ENCODE data around the gene PRLH. TPM values are rescaled to one million over a fixed set of nuclear protein-coding genes. Genes with fewer than 3 reads are reported as not detected.
A peak's percentile ranks its signal among the peaks of the same experiment; 100 is the strongest.
"Not testable (repeated sequence)": the region's sequence is repeated elsewhere in the genome, so short reads cannot be mapped to it uniquely, and the experiment has no call there.

PRLH gene
- total and polyA plus RNA-seq, 9 donors: not detected

DNA sequence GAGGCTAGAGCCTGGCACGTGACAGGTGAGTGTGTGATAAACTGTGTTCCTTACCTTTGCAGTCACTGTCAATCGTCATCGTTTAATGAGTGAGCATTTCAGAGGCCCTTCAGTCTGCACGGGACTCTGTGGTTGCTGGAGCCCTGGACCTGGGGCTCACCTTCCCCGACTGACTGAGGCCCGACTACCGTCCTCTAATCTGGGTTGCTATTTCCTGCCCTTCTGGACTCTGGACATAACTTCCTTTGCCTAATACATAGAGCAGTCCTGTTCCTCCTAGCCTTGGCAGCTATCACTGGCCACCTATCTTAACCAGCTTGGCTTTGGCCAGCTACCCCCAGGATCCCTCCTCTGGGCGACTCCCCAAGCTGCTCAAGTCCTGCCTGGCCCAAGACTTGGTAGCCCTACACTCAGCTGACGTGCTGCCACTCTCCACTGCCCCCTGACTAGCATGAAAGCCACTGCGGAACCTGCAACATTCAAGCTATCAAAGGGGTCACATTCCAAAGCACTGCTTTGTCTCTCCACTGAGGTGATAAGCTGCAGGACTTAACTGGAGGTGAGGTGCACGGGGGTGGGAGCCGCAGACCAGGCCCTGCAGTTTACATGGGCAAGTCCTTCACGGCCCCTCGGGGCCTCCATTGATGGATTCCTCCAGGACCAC is 35.2 kb downstream of the PRLH start:
- 86% methylated on average over 12 of the region's 14 CpGs for WGBS (ENCODE audit: insufficient coverage)
- Histone ChIP-seq H3K27me3 (ENCODE audit: control insufficient read depth, insufficient read depth, low read length) (no peaks in the 10 kb centered on the region), H3K4me3 (ENCODE audit: low read length) (no peak overlapping the region), H3K9me3 (replicated peaks; ENCODE audit: control insufficient read depth, low read depth, low read length) (no peaks in the 10 kb centered on the region), H3K36me3 (ENCODE audit: control insufficient read depth, insufficient read depth, low read length) (no peaks in the 10 kb centered on the region), H3K4me1 (ENCODE audit: control insufficient read depth, insufficient read depth, low read length) (peaks cover 35% of the 10 kb centered on the region), H3K27ac (ENCODE audit: low read length) (no peak overlapping the region)
- no peak for DNase-seq

DNA sequence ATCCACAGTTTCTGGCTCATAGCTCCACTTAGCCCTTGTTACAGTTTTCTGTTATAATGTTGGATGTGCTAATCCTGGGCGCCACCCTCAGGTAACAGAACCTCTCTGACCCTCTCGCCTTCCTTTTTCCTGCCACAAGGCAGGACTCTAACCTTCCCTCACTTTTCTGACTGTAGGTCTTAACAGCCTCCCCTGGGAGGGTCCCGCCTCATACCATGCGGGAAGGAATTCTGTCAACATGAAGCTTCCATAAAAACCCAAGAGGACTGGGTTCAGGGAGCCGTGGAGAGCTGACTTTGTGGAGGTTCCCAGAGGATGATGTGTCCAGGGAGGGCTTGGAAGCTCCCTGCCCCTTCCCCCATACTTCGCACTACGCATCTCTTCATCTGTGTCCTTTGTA is 36.0 kb downstream of the PRLH start:
- Histone ChIP-seq H3K36me3 (ENCODE audit: control insufficient read depth, insufficient read depth, low read length) (no peaks in the 10 kb centered on the region), H3K27ac (ENCODE audit: low read length) (no peak overlapping the region), H3K9me3 (replicated peaks; ENCODE audit: control insufficient read depth, low read depth, low read length) (no peaks in the 10 kb centered on the region), H3K27me3 (ENCODE audit: control insufficient read depth, insufficient read depth, low read length) (no peaks in the 10 kb centered on the region), H3K4me1 (ENCODE audit: control insufficient read depth, insufficient read depth, low read length) (peaks cover 36% of the 10 kb centered on the region), H3K4me3 (ENCODE audit: low read length) (no peak overlapping the region)
- whole genome bisulfite sequencing (ENCODE audit: insufficient coverage): no CpG with 5 or more reads among the region's 7 CpGs
- no peak for DNase-seq

DNA sequence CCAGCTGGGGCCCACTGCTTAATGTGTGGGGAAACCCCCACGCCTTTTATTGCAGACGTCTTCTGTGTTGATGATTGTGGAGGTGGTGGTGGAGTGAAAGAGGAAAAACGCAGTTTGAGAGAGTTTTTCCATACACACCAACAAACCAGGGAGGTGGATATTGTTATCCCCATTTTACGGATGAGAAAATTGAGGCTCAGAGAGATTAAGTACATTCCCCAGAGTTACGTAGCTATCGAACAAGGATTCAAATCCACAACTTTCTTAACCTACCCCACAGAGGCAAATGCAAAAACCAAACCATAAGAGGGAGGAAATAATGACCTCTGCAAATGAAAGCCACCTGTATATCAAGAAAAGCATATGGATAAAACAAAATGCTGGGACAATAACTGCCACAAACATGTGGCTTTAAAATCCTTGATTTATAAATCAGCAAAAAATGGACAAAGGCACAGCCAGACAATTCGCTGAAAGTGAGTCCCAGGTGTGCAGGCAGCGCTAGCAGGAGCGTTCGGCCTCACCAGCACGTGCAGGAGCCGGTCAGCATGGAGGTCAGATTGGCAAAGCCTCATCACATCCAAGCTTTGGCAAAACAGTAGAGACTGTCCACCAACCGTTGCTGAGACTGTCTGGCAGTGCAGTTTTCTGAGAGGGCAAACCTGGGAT is 36.8 kb downstream of the PRLH start:
- 24% methylated on average over 7 of the region's 13 CpGs for WGBS (ENCODE audit: insufficient coverage)
- H3K9me3 ChIP-seq (replicated peaks; ENCODE audit: control insufficient read depth, low read depth, low read length): no peaks in the 10 kb centered on the region
- H3K36me3 ChIP-seq (ENCODE audit: control insufficient read depth, insufficient read depth, low read length): no peaks in the 10 kb centered on the region
- peak overlapping the region; percentile 70 for H3K27ac ChIP-seq (ENCODE audit: low read length)
- no peaks in the 10 kb centered on the region for H3K27me3 ChIP-seq (ENCODE audit: control insufficient read depth, insufficient read depth, low read length)
- H3K4me3 ChIP-seq (ENCODE audit: low read length): no peak overlapping the region
- no peak for DNase-seq
- H3K4me1 ChIP-seq (ENCODE audit: control insufficient read depth, insufficient read depth, low read length): peaks cover 36% of the 10 kb centered on the region

GRCh38 chr2:237603718-237604362 is 37.5 kb downstream of the PRLH start:
- WGBS (ENCODE audit: insufficient coverage): 29% methylated on average over 5 of the region's 15 CpGs
- Histone ChIP-seq H3K36me3 (ENCODE audit: control insufficient read depth, insufficient read depth, low read length) (no peaks in the 10 kb centered on the region), H3K27ac (ENCODE audit: low read length) (peak overlapping the region; percentile 70), H3K27me3 (ENCODE audit: control insufficient read depth, insufficient read depth, low read length) (no peaks in the 10 kb centered on the region), H3K4me1 (ENCODE audit: control insufficient read depth, insufficient read depth, low read length) (peaks cover 36% of the 10 kb centered on the region), H3K9me3 (replicated peaks; ENCODE audit: control insufficient read depth, low read depth, low read length) (no peaks in the 10 kb centered on the region), H3K4me3 (ENCODE audit: low read length) (no peak overlapping the region)
- DNase-seq: peak; percentile 87

GRCh38 chr2:237604391-237604790 is 38.0 kb downstream of the PRLH start:
- DNase-seq: no peak
- Histone ChIP-seq H3K9me3 (replicated peaks; ENCODE audit: control insufficient read depth, low read depth, low read length) (no peaks in the 10 kb centered on the region), H3K4me3 (ENCODE audit: low read length) (no peak overlapping the region), H3K27me3 (ENCODE audit: control insufficient read depth, insufficient read depth, low read length) (no peaks in the 10 kb centered on the region), H3K4me1 (ENCODE audit: control insufficient read depth, insufficient read depth, low read length) (peaks cover 36% of the 10 kb centered on the region), H3K27ac (ENCODE audit: low read length) (peak overlapping the region; percentile 70), H3K36me3 (ENCODE audit: control insufficient read depth, insufficient read depth, low read length) (no peaks in the 10 kb centered on the region)
- no CpG with 5 or more reads among the region's 11 CpGs for WGBS (ENCODE audit: insufficient coverage)

- 82% methylated on average over 2 of the region's 9 CpGs for WGBS (ENCODE audit: insufficient coverage)
- Histone ChIP-seq H3K27me3 (ENCODE audit: control insufficient read depth, insufficient read depth, low read length) (no peaks in the 10 kb centered on the region), H3K4me1 (ENCODE audit: control insufficient read depth, insufficient read depth, low read length) (peaks cover 31% of the 10 kb centered on the region), H3K9me3 (replicated peaks; ENCODE audit: control insufficient read depth, low read depth, low read length) (no peaks in the 10 kb centered on the region), H3K27ac (ENCODE audit: low read length) (no peak overlapping the region), H3K36me3 (ENCODE audit: control insufficient read depth, insufficient read depth, low read length) (no peaks in the 10 kb centered on the region), H3K4me3 (ENCODE audit: low read length) (no peak overlapping the region)
- DNase-seq: no peak
These were observed 38.6 kb downstream of the PRLH start for GRCh38 chr2:237604960-237605359.

DNA sequence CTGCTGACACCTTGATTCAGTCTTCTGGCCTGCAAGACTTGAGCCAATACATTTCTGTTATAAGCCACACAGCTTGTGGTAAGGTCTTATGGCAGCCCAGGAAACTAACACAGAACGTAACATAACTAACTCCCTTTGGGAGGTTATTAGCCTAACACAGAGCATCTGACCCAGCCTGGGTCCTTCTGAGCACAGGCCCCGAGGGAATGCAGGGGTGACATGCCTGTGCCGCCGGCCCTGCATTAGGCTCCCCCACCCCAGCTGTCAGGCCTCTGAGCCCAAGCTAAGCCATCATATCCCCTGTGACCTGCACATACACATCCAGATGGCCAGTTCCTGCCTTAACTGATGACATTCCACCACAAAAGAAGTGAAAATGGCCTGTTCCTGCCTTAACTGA is 40.1 kb downstream of the PRLH start:
- H3K9me3 ChIP-seq (replicated peaks; ENCODE audit: control insufficient read depth, low read depth, low read length); H3K27ac ChIP-seq (ENCODE audit: low read length); H3K4me3 ChIP-seq (ENCODE audit: low read length); H3K27me3 ChIP-seq (ENCODE audit: control insufficient read depth, insufficient read depth, low read length); DNase-seq; H3K36me3 ChIP-seq (ENCODE audit: control insufficient read depth, insufficient read depth, low read length): not testable (repeated sequence)
- 73% methylated on average over 3 of the region's 4 CpGs for WGBS (ENCODE audit: insufficient coverage)
- H3K4me1 ChIP-seq (ENCODE audit: control insufficient read depth, insufficient read depth, low read length): peaks cover 21% of the 10 kb centered on the region

GRCh38 chr2:237612527-237613357 is 46.4 kb downstream of the PRLH start:
- Histone ChIP-seq H3K9me3 (replicated peaks; ENCODE audit: control insufficient read depth, low read depth, low read length) (no peaks in the 10 kb centered on the region), H3K27me3 (ENCODE audit: control insufficient read depth, insufficient read depth, low read length) (no peaks in the 10 kb centered on the region), H3K4me1 (ENCODE audit: control insufficient read depth, insufficient read depth, low read length) (peaks cover 47% of the 10 kb centered on the region), H3K36me3 (ENCODE audit: control insufficient read depth, insufficient read depth, low read length) (no peaks in the 10 kb centered on the region), H3K4me3 (ENCODE audit: low read length) (no peak overlapping the region), H3K27ac (ENCODE audit: low read length) (no peak overlapping the region)
- 96% methylated on average over 7 of the region's 10 CpGs for WGBS (ENCODE audit: insufficient coverage)
- no peak for DNase-seq

DNA sequence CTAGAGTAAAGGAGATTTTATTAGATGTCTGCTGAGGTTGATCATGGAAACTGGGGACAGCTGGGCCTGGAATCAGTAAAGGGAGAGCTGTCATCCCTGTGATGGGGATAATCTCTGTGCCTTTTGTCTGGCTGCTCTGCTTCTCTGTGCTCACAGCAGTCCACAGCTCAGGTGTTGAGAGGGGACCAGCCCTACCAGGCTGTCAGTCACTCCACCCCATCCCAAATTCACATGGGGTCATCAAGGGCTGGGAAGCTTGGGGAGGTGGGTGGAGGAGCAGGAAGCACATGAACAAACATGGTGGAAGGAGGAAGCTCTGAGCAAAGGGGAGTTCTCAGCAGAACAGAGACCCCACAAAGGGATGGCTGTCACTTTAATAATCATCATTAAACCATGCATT is 47.3 kb downstream of the PRLH start:
- Histone ChIP-seq H3K4me1 (ENCODE audit: control insufficient read depth, insufficient read depth, low read length) (peaks cover 52% of the 10 kb centered on the region), H3K4me3 (ENCODE audit: low read length) (no peak overlapping the region), H3K36me3 (ENCODE audit: control insufficient read depth, insufficient read depth, low read length) (no peaks in the 10 kb centered on the region), H3K27ac (ENCODE audit: low read length) (no peak overlapping the region), H3K27me3 (ENCODE audit: control insufficient read depth, insufficient read depth, low read length) (no peaks in the 10 kb centered on the region), H3K9me3 (replicated peaks; ENCODE audit: control insufficient read depth, low read depth, low read length) (no peaks in the 10 kb centered on the region)
- DNase-seq: no peak

GRCh38 chr2:237614151-237614720 is 47.9 kb downstream of the PRLH start:
- Histone ChIP-seq H3K36me3 (ENCODE audit: control insufficient read depth, insufficient read depth, low read length) (no peaks in the 10 kb centered on the region), H3K9me3 (replicated peaks; ENCODE audit: control insufficient read depth, low read depth, low read length) (no peaks in the 10 kb centered on the region), H3K27ac (ENCODE audit: low read length) (peak overlapping the region; percentile 2), H3K4me1 (ENCODE audit: control insufficient read depth, insufficient read depth, low read length) (peaks cover 57% of the 10 kb centered on the region), H3K27me3 (ENCODE audit: control insufficient read depth, insufficient read depth, low read length) (no peaks in the 10 kb centered on the region), H3K4me3 (ENCODE audit: low read length) (no peak overlapping the region)
- 75% methylated on average over 5 of the region's 9 CpGs for WGBS (ENCODE audit: insufficient coverage)
- no peak for DNase-seq

Measured in muscle of leg (tissue), 11 donors.